ENCODE results near the gene OXCT2.
"Not testable (repeated sequence)": the region's sequence is repeated elsewhere in the genome, so short reads cannot be mapped to it uniquely, and the experiment has no call there.

The OXCT2 gene

DNA sequence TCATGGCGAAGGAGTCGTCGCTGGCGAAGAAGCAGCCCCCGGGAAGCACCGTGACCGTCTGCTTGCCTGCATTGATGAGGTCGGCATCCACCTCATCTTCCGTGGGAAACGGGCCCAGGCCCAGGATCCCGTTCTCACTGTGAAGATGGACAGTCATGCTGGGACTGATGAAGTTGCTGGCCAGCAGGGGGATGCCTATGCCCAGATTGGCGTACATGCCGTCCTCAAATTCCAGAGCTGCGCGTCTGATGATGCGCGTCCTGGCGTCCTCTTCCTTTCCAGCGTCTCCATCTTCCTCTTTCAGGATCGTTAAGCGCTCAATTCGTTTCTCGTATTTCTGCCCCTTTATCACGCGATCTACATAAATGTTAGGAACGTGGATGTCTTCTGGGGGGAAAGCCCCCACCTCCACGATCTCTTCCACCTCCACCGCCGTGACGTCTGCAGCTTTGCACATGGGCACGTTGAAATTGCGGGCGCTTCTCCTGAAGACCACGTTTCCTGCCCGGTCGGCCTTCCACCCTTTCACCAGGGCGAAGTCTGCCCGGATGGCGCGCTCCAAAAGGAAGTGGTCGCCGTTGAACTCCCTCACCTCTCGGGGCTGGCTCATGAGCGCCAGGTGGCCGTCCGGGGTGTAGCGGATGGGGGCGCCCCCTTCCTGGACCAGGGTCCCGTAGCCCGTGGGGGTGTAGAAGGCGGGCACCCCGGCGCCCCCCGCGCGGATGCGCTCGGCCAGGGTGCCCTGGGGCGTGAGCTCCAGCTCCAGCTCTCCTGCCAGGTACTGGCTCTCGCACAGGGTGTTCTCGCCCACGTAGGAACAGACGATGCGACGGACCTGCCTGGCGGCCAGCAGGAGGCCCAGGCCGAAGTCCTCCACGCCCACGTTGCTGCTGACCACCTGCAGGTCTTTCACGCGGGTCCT, 787 bp downstream of the OXCT2 start:
- H3K27me3 ChIP-seq (ENCODE audit: insufficient read depth, low read length, poor library complexity); H3K4me2 ChIP-seq (ENCODE audit: insufficient read depth, low read length); H3K4me3 ChIP-seq (ENCODE audit: low read depth in 1 of 2, low read length in 2 of 2); H3K36me3 ChIP-seq (ENCODE audit: insufficient read depth, low read length); DNase-seq; H3K9me3 ChIP-seq (ENCODE audit: insufficient read depth, low read length, severe bottlenecking); H4K20me1 ChIP-seq (ENCODE audit: insufficient read depth, low read length); H2AFZ ChIP-seq (ENCODE audit: low read depth, low read length); H3K27ac ChIP-seq (ENCODE audit: low read length); ATAC-seq (ENCODE audit: insufficient read depth, low read depth); H3K4me1 ChIP-seq (ENCODE audit: insufficient read depth, low read length); H3K79me2 ChIP-seq (ENCODE audit: insufficient read depth, low read length); H3K9ac ChIP-seq (ENCODE audit: low read depth, low read length): not testable (repeated sequence)

DNA sequence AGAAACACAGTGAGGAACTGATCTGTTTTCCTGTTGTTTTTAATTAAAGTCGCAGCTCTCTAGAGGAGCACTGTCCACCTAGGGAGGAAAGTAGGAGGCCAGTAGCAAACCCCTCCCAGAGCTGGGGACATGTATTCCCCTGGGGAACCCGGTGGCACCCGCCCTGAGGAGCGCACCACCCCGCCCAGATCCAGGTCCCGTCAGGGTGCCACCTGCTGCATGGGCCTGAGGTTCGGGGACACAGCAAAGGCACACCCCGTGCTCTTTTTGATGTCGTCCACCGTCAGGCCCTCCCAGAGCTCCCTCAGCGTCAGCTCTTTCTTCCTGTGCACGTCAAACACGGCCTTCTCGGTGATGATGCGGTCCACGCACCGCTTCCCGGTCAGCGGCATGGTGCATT, 1.6 kb downstream of the OXCT2 start:
- H3K79me2 ChIP-seq (ENCODE audit: insufficient read depth, low read length); H2AFZ ChIP-seq (ENCODE audit: low read depth, low read length); H4K20me1 ChIP-seq (ENCODE audit: insufficient read depth, low read length); H3K36me3 ChIP-seq (ENCODE audit: insufficient read depth, low read length); H3K9ac ChIP-seq (ENCODE audit: low read depth, low read length); H3K27ac ChIP-seq (ENCODE audit: low read length); H3K9me3 ChIP-seq (ENCODE audit: insufficient read depth, low read length, severe bottlenecking); H3K4me2 ChIP-seq (ENCODE audit: insufficient read depth, low read length); H3K4me1 ChIP-seq (ENCODE audit: insufficient read depth, low read length); H3K4me3 ChIP-seq (ENCODE audit: low read depth in 1 of 2, low read length in 2 of 2); H3K27me3 ChIP-seq (ENCODE audit: insufficient read depth, low read length, poor library complexity); ATAC-seq (ENCODE audit: insufficient read depth, low read depth); DNase-seq: not testable (repeated sequence)

DNA sequence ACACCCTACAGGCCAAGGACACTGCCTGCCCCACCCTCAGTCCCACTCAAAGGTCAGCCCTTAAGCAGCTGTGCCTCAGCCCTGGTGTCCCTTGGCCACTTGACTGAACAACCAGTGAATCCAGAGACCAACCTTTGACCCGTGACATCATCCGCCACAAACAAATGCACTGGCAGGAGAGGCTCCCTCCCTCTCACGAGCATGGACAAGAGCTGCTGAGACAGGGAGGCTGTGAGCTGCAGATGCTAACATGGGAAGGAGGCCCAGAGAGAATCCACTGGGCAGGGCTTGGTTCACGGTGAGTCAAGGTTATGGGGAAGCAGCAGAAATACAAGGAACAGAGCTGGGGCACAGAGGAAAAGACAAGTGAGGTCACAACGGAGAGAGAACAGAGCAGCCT, 4.7 kb downstream of the OXCT2 start:
- H2AFZ ChIP-seq (ENCODE audit: low read depth, low read length); ATAC-seq (ENCODE audit: insufficient read depth, low read depth); H3K27ac ChIP-seq (ENCODE audit: low read length); H4K20me1 ChIP-seq (ENCODE audit: insufficient read depth, low read length); H3K27me3 ChIP-seq (ENCODE audit: insufficient read depth, low read length, poor library complexity); H3K9ac ChIP-seq (ENCODE audit: low read depth, low read length); H3K4me2 ChIP-seq (ENCODE audit: insufficient read depth, low read length); H3K79me2 ChIP-seq (ENCODE audit: insufficient read depth, low read length); H3K9me3 ChIP-seq (ENCODE audit: insufficient read depth, low read length, severe bottlenecking); H3K4me3 ChIP-seq (ENCODE audit: low read depth in 1 of 2, low read length in 2 of 2); H3K4me1 ChIP-seq (ENCODE audit: insufficient read depth, low read length); DNase-seq; H3K36me3 ChIP-seq (ENCODE audit: insufficient read depth, low read length): not testable (repeated sequence)

DNA sequence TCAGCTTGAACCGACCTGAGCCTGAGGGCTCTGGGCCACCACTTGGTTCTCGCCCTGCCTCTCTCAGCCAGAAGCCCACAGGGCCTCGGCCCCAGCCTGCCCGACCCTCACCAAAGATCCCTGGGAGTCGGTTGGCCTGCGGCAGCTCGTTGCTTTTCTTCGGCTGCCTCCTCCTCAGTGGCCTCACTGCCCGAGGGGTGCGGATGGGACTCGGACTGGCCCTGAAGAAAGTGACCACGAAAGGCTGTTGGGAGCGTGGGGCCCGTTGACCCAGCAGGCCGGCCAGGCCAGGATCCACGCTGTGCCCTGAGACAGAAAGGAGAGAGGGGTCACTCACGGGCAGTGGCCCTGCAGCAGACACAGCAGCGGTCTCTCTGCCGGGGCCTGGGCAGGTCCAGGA, 6.6 kb downstream of the OXCT2 start:
- not testable (repeated sequence) for H3K27ac ChIP-seq (ENCODE audit: low read length); H3K36me3 ChIP-seq (ENCODE audit: insufficient read depth, low read length); DNase-seq; H3K4me1 ChIP-seq (ENCODE audit: insufficient read depth, low read length); H3K27me3 ChIP-seq (ENCODE audit: insufficient read depth, low read length, poor library complexity); H3K4me3 ChIP-seq (ENCODE audit: low read depth in 1 of 2, low read length in 2 of 2); H3K9me3 ChIP-seq (ENCODE audit: insufficient read depth, low read length, severe bottlenecking); H3K4me2 ChIP-seq (ENCODE audit: insufficient read depth, low read length); H2AFZ ChIP-seq (ENCODE audit: low read depth, low read length); H4K20me1 ChIP-seq (ENCODE audit: insufficient read depth, low read length); H3K9ac ChIP-seq (ENCODE audit: low read depth, low read length); ATAC-seq (ENCODE audit: insufficient read depth, low read depth); H3K79me2 ChIP-seq (ENCODE audit: insufficient read depth, low read length)

DNA sequence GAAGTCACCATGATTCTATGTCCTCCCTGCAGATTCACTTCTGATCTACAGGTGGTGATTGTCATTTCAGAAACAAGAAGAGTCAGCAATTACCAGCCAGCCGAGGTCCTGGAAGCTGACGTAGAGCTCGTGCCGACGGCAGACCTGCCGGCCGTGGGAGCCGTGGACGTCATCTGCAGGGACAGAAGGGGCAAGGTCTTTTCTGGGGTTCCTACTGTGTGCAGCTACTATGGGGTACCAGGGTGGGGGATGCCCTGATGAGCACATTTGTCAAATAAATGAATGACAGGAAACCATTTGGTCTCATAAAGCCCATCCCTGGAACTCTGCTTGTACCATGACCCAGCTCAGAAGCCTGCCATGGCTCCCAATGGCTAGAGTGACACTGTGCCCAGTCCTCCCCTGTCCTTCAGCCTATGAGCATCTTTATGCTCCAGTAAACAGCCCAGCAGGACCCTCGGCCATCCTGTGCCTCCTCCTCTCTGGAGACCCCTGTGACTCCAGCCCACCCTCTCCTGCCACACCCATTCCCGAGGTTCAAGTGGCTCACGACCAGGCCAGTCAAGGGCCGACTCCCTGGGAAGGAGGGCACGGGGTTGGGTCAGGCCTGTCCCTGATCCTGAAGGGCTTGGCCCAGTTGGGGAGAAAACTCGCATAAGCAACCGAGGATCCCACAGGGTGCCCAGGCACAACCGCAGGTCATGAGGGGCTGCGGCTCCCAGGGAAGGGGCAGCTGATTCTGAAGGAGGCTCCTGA, 7.4 kb downstream of the OXCT2 start:
- H3K4me2 ChIP-seq (ENCODE audit: insufficient read depth, low read length); H3K27me3 ChIP-seq (ENCODE audit: insufficient read depth, low read length, poor library complexity); H3K36me3 ChIP-seq (ENCODE audit: insufficient read depth, low read length); H4K20me1 ChIP-seq (ENCODE audit: insufficient read depth, low read length); H3K9ac ChIP-seq (ENCODE audit: low read depth, low read length); H3K4me1 ChIP-seq (ENCODE audit: insufficient read depth, low read length); H3K79me2 ChIP-seq (ENCODE audit: insufficient read depth, low read length); H3K27ac ChIP-seq (ENCODE audit: low read length); ATAC-seq (ENCODE audit: insufficient read depth, low read depth); H3K9me3 ChIP-seq (ENCODE audit: insufficient read depth, low read length, severe bottlenecking); DNase-seq; H2AFZ ChIP-seq (ENCODE audit: low read depth, low read length); H3K4me3 ChIP-seq (ENCODE audit: low read depth in 1 of 2, low read length in 2 of 2): not testable (repeated sequence)
